ENCODE data around the gene GSK3B.

Gene GSK3B

DNA sequence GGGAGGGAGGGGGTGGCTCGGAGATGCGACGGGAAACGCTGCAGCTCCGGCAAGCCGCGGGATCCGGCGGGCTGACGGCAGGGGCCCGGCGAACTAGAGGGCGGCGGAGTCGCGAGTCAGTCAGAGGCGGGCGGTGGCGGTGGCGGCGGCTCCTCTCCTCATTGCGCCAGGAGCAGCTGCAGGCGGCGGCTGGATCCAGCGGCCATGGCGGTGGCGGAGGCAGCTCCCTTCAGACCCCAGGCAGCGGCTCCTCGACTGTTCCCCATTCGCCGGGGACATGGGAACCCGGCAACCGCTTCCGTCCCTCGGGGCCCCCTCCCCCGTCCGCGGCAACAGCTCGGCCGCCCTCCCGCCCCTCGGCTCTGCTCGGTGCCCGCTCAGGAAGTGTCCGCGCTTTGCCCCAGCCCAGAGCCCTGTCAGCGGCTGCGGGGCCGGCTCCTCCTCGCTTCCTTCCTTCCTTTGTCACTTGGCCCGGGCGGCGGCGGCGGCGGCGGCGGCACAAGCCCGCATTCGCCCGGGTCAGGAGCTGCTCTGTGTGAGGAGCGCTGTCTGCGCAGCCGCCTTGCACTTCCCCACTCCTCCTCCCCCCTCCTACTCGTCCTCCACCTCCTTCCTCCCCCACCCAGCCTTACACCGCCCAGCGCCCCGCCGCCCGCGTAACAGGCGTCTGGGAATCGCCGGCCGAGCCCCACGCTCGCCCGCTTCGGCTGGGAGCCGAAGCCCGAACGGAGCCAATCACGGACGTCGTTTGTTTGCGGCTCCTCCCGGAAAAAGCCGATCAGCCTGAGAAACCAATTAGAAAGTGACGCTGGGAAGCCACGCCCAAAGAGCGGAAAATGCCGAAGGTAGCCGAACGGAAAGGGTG is at the start of gene GSK3B:
Gene GSK3B (minus strand): TSS at position 537 of the 865 bp plus-strand sequence. CDS start 1,013 bp downstream, outside the sequence.
- peak within 1 kb of the TSS; percentile 100 for H3K27ac ChIP-seq
- TF ChIP-seq, protein P1, sequence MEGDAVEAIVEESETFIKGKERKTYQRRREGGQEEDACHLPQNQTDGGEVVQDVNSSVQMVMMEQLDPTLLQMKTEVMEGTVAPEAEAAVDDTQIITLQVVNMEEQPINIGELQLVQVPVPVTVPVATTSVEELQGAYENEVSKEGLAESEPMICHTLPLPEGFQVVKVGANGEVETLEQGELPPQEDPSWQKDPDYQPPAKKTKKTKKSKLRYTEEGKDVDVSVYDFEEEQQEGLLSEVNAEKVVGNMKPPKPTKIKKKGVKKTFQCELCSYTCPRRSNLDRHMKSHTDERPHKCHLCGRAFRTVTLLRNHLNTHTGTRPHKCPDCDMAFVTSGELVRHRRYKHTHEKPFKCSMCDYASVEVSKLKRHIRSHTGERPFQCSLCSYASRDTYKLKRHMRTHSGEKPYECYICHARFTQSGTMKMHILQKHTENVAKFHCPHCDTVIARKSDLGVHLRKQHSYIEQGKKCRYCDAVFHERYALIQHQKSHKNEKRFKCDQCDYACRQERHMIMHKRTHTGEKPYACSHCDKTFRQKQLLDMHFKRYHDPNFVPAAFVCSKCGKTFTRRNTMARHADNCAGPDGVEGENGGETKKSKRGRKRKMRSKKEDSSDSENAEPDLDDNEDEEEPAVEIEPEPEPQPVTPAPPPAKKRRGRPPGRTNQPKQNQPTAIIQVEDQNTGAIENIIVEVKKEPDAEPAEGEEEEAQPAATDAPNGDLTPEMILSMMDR (conservative IDR thresholded peaks at IDR 0.05), result no peak

DNA sequence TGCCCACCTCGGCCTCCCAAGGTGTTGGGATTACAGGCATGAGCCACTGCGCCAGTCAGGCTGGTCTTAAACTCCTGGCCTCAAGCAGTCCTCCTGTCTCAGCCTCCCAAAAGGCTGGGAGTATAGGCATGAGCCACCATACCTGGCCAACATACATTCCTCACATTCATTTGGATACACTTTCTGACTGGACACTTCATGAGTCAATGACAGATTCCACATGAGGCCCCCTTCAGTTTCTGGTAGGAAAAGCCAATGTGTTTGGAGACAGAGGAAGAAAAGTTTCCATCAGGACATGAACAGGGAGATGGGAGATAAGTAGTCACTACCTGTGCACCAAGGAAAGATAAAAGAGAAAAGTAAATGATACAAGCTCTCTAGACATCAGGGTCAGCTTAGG is 49.4 kb upstream of the GSK3B start:
- TF ChIP-seq, protein P1 (conservative IDR thresholded peaks at IDR 0.05), result no peak
- H3K27ac ChIP-seq, result peak overlapping the region; percentile 100; the same call in 1 of the 2 replicates

DNA sequence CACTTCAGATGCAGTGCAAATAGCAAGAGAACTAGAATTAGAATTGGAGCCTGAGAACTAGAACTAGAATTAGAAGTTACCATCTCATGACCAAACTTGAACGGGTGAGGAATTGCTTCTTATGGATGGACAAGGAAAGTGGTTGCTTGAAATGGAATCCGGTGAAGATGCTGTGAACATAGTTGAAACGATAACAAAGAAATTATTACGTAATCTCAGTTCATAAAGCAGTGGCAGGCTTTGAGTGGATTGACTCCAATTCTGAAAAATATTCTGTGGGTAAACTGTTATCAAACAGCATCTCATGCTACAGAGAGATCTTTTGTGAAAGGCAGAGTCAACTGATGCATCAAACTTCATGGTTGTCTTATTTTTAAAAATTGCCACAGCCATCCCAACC is 48.0 kb upstream of the GSK3B start:
- H3K27ac ChIP-seq, result no peak overlapping the region
- TF ChIP-seq, protein P1 (conservative IDR thresholded peaks at IDR 0.05), result no peak

DNA sequence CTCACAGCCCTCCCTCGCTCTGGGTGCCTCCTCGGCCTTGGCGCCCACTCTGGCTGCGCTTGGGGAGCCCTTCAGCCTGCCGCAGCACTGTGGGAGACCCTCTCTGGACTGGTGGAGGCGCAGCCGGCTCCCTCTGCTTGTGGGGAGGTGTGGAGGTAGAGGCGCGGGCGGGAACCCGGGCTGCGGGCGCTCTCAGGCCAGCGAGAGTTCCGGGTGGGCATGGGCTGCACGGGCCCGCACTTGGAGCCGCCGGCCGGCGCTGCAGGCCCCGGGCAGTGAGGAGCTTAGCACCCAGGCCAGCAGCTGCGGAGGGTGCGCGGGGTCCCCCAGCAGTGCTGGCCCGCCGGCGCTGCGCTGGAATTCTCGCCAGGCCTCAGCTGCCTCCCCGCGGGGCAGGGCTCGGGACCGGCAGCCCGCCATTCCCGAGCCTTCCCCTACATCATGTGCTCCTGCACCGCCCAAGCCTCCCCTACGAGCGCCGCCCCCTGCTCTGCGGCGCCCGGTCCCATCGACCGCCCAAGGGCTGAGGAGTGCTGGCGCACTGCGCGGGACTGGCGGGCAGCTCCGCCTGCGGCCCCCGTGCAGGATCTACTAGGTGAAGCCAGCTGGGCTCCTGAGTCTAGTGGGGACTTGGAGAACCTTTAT is 46.0 kb upstream of the GSK3B start:
- TF ChIP-seq, protein P1 (conservative IDR thresholded peaks at IDR 0.05), result no peak
- H3K27ac ChIP-seq, result no peak overlapping the region

DNA sequence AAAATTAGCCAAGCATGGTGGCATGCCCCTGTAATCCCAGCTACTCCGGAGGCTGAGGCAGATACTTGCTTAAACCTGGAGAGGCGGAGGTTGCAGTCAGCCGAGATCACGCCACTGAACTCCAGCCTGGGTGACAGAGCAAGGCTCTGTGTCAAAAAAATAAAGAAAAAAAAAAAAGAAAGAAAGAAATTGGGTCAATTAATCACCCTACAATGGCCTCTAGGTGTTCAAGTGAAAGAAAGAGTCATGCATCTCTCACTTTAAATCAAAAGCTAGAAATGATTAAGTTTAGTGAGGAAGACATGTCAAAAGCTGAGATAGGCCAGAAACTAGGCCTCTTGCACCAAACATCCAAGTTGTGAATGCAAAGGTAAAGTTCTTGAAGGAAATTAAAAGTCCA is 44.9 kb upstream of the GSK3B start:
- TF ChIP-seq, protein P1 (conservative IDR thresholded peaks at IDR 0.05), result no peak
- no peak overlapping the region for H3K27ac ChIP-seq

DNA sequence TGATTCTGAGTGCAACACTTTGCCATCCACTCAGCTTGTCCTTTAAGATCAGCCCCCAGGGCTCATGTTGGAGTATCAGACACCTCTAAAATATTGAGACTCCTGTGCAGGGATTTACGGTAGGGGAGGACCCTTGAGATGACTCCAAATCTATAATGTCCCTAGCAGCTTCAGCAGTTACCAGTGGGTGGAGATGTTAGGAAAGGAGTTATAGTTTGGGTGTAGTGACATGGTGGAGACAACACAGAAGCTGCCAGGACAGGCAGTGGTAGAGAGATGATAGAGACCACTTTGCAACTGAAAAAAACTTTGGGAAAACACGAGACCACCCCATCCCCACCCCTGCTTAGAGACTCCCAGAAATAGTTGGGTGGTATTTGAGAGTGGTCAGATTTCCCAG is 43.3 kb upstream of the GSK3B start:
- TF ChIP-seq, protein P1 (conservative IDR thresholded peaks at IDR 0.05), result peak; percentile 22; the same call in 1 of the 2 replicates
- H3K27ac ChIP-seq, result no peak overlapping the region

DNA sequence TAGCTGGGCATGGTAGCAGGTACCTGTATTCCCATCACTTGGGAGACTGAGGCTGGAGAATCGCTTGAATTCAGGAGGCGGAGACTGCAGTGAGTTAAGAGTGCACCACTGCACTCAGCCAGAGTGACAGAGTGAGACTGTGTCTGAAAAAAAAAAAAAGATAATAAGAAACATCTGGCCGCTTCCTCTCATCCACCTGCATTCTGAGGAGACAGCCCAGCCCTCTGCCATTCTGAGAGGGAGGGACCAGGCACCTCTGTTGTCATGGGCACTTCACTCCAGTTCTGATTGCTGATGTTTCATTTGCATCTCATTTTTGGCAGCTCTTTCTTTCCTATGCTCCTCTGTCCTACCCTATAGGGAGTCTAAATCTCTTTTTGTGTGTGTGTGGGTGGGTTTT is 36.4 kb upstream of the GSK3B start:
- H3K27ac ChIP-seq, result no peak overlapping the region
- TF ChIP-seq, protein P1 (conservative IDR thresholded peaks at IDR 0.05), result no peak

All from VCaP (cell line).